ENCODE data around the gene TMCC1.
"Not testable (repeated sequence)": the region's sequence is repeated elsewhere in the genome, so short reads cannot be mapped to it uniquely, and the experiment has no call there.

TMCC1 gene

GRCh38 chr3:129708328-129708861 is 185.1 kb downstream of the TMCC1 start:
- no peak for DNase-seq

- DNase-seq, result no peak
Measured at GRCh38 chr3:129705274-129705673, 188.2 kb downstream of the TMCC1 start.

DNA sequence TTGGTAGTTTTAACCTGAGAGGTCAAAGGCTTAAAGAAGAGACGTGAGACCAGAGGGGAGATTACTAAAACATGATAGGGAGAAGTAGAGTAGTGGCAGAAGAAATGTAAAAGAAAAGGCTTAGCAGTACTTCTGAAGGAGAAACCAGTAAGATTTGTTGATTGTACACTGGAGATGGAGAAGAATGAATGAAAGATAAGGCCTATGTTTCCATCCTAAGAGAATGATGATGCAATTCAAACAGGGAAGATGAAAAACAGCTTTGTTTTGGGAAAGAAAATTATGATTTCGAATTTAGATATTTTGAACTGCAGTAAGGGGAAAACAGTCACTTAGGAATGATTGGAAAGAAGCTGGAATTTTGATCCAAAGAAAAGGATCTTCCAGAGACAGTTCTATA is 189.6 kb downstream of the TMCC1 start:
- DNase-seq, result no peak

GRCh38 chr3:129702934-129703712 is 190.4 kb downstream of the TMCC1 start:
- no peak for DNase-seq

DNA sequence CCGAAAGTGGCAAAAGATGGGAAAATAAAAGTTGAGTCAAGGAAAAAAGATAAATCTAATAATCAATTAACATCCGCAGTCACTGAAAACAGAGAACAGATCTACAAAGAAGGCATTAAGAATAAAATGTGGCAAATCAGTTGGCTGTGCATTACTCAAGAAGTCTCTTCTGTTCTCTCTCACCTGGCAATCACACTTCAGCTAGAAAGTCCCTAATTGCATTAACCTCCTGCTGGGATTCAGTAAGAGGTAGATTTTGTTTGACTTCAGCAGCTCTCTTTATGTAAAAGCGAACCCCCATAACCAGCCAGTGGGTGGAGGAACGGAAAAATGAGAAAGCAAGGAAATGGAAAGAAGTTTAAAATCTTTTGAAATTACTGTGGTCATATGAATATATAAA is 192.3 kb downstream of the TMCC1 start:
- DNase-seq, result no peak

DNA sequence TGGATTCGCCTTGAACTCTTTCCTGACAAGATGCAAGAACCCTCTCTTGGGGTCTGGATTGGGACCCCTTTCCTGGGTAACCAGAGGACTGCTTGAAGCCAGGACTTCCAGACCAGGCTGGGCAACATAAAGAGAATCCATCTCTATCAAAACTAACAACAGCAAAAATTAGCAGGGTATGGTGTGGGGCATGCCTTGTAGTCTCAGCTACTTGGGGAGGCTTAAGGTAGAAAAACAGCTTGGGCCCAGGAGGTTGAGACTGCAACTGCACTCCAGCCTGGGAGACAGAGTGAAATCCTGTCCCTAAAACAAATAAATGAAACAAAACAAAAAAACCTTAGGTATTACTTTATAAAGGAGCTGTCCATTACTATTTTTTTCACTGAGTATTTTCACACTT is 193.9 kb downstream of the TMCC1 start:
- DNase-seq, result no peak

GRCh38 chr3:129699199-129699598 is 194.3 kb downstream of the TMCC1 start:
- DNase-seq, result no peak

DNA sequence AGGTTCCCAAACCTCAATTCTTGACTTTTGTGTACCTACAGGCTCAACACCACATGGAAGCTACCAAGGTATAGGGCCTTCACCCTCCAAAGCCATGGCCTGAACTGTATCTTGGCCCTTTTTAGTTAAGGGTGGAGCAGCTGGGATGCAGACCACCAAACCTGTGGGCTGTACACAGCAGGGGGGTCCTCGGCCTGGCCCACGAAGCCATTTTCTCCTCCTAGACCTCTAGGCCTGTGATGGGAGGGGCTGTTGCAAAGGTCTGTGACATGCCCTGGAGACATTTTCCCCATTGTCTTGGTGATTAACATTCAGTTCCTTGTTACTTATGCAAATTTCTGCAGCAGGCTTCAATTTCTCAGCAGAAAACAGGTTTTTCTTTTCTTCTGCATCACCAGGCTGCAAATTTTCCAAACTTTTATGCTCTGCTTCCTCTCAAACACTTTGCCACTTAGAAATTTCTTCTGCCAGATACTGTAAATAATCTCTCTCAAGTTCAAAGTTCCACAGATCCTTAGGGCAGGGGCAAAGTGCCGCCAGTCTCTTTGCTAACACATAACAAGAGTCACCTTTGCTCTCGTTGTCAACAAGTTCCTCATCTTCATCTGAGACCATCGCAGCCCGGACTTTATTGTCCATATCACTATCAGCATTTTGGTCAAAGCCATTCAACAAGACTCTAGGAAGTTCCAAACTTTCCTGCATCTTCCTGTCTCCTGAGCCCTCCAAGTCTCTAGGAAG is 196.1 kb downstream of the TMCC1 start:
- DNase-seq, result no peak

DNA sequence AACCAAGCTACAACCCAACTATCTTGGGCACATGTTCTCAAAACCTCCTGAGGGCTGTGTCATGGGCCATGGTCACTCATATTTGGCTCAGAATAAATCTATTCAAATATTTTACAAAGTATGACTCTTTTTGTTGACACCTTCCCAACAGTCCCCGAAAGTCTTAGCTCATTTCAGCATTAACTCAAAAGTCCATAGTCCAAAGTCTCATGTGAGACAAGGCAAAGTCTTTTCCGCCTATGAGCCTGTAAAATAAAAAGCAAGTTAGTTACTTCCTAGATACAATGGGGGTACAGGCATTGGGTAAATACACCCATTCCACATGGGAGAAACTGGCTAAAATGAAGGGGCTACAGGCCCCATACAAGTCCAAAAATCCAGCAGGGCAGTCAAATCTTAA is 197.1 kb downstream of the TMCC1 start:
- DNase-seq, result not testable (repeated sequence)

- DNase-seq, result no peak
Measured at GRCh38 chr3:129695230-129695629, 198.3 kb downstream of the TMCC1 start.

DNA sequence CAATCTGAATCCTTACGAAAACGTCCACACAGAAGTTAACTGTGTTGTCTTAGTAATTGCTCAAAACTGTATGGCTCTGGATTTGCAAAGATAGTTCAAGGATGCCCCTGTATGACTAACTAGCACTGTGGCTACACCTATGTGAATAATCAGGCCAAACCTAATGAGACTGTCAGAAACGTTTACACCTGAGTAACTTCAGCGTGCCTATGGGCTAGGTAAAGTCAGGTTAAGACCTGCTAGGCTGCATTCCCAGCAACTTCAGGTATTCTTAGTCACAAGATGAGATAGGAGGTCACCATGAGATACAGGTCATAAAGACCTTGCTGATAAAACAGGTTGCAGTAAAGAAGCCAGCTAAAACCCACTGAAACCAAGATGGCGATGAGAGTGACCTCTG is 199.3 kb downstream of the TMCC1 start:
- DNase-seq, result no peak

GRCh38 chr3:129692743-129693142 is 200.8 kb downstream of the TMCC1 start:
- no peak for DNase-seq

DNA sequence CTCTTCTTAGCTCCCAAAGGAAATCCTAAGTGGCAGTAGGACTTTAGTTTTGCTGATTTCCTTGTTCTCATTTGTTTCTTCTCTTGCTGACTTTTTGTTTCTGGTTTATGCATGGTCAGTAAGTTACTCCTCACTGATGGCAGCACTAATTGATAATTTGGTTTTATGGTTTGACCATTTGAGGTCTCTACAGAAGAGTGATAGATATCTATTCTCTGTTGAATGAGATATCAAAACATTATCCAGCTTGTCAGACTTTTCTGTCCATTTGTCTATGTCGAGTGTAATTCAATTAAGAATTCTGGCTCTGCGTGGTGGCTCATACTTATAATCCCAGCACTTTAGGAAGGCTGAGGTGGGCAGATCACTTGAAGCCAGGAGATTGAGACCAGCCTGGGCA is 202.5 kb downstream of the TMCC1 start:
- DNase-seq, result no peak

DNA sequence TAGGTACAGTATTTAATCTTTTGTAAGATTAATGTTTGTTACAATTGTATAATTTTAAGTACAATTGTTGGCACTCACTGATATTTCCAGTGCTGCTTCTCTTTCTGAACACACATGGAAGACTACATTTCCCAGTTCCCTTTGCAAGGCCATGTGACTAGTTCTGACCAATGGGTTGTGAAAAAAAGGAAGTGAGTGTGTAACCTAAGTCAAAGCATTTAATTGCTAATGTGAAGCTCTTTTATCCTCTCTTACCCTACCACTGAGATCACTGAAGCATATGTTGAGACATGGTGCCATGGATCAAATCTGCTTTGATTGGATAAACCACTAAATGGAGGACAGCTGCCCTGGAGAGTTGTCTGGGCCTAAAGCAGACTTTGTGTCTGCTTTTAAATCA is 203.1 kb downstream of the TMCC1 start:
- DNase-seq, result peak; percentile 19 to 29

DNA sequence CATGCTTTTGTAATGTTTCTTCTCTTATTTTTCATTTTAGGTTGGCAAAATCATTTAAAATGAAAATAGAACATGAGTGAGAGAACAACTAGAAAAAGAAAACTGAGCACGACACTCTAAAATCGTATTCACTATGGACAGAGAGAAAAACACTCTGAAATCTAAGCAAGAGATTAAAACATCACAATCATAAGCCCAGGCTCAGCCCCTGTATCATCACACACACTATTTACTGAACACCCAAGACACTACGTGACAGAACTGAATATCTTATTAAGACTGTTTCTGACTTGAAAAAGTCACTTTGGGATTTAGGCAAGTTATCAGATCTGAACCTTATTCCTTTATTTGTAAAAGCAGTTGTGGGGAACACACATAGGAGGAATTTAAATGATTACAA is 204.5 kb downstream of the TMCC1 start:
- no peak for DNase-seq

- peak in 1 of 2 experiments; percentile 15 for DNase-seq
Measured at GRCh38 chr3:129688271-129688895, 205.1 kb downstream of the TMCC1 start.

DNA sequence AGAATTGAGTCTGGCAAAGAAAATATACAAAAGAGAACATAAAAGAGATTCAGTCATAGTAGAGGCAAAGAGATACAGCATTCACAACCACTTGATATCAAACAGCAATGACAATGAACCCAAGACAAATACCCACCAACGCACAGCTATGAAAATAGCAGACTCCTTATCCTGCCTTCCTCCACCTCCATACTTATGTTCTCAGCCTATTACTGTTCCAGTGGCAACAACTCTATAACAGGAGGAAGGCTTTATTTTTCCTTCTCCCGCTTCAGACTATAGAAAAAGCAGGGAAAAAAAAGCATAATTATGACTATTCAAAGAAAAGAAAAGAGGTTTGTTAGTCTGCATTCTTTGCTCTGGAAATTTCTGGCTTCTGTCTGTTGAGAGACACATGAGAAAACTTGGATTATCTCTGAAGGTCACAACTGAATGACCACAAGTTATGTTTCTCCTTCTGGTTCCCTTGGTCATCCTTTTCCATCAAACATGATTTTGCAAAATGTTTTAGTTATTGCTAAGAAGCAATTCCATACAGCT is 205.9 kb downstream of the TMCC1 start:
- no peak for DNase-seq

DNA sequence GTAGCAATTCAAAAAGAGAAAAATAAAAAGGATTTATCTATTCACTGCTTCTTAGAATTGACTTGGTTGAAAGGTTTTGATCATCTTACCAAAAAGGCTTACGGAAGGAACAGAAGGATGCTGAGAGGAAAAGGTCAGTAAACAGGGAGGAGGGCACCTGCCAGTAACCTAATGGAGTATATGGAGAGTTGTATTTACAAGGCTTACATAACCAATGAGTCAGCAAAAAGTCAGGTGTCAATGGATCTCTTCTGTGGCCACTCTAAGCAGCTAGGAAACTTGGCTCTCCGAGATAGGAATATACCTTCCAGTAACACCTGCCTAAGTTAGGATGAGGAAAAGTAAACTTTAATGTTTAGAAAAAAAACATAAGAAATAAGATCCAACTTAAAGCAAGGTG is 206.6 kb downstream of the TMCC1 start:
- no peak for DNase-seq

GRCh38 chr3:129684270-129684669 is 209.2 kb downstream of the TMCC1 start:
- no peak for DNase-seq

GRCh38 chr3:129683201-129683600 is 210.3 kb downstream of the TMCC1 start:
- no peak for DNase-seq

GRCh38 chr3:129676985-129677384 is 216.5 kb downstream of the TMCC1 start:
- no peak for DNase-seq

GRCh38 chr3:129674798-129675123 is 218.8 kb downstream of the TMCC1 start:
- not testable (repeated sequence) for DNase-seq

Measured in NCI-H187 (cell line).